GM18505 (cell line): ENCODE data around the gene POLRMT.
A peak's percentile ranks its signal among the peaks of the same experiment; 100 is the strongest.

Source experiments
- ATAC-seq: cut with Tn5 transposase; IDR thresholded peaks from one replicate; pipeline ENCODE4 v1.9.1; 2021; ENCODE audit not compliant: unreplicated experiment
- POLR2A ChIP-seq: IDR thresholded peaks from 4 replicates; pipeline ENCODE4 v1.6.1; 2011; ENCODE audit warnings: borderline replicate concordance; ENCODE audit not compliant: insufficient read depth, insufficient read length; ENCODE audit errors: extremely low read depth

The POLRMT gene

DNA sequence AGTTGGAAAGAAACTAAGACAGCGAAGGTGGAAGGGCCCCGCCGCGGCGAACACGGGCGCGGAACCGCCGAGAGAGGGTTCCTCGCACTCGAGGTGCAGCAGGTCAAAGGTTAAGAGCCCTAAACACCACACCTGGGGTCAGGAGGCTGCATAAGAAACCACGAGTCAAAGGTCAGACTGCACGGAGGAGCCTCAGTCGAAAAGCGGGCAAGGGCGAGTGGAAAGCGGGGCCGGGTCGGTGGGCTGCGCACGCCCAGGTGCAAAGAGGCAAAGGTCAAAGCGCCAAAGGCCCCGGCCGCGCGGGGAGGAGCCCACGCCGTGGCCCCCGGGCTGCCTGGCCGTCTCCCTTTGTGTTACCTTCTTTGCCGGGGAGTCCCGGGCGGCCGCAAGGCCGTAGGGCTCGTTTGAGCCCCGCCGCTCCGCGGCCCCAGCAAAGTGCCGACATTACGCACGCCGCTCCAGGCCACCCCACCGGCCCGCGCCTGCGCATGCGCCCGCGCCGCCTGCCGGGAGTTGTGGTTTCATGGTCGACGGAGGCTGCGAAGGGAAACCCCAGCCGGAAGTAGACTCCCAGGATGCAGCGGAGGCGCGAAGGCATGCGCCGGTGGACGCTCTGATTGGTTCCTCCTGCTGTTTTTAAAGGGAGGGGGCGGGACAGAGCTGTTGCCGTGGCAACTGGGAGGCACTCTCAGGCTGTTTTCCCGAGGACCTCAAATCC lies at the start of gene POLRMT:
Gene POLRMT, minus strand, starts transcription at position 470 of the 718 bp plus-strand sequence. Its CDS starts 25 bp downstream, at position 445.
- TF ChIP-seq POLR2A: peak; percentile 53
- ATAC-seq: peak; percentile 81

- no peak for TF ChIP-seq POLR2A
- no peak for ATAC-seq
Measured at GRCh38 chr19:682678-683320, 49.5 kb upstream of the POLRMT start.

GRCh38 chr19:681029-682019 lies 48.0 kb upstream of the POLRMT start:
- TF ChIP-seq POLR2A: no peak
- no peak for ATAC-seq

DNA sequence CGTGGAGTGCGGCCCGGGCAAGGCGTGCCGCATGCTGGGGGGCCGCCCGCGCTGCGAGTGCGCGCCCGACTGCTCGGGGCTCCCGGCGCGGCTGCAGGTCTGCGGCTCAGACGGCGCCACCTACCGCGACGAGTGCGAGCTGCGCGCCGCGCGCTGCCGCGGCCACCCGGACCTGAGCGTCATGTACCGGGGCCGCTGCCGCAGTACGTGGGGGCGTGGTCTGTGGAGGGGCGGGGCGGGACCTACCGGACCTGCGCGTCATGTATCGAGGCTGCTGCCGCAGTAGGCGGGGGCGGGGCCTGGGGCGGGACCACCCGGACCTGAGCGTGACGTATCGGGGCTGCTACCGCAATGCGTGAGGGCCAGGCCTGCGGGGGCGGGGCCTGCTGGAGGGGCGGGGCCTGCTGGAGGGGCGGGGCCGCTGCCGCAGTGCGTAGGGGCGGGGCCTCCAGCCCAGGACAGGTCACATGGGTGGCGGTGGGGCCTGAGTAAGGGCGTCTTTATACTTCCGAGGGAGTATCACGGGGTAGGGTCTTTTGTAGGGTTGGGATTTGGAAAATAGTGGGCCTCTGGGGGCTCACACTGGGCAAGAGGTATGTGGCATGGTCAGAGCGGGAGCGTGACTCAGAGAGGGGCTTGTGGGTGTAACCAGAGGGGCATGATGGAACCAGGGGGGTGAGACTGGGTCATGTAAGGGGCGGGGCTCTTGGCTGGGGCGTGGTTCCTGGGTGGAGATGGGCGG lies 47.1 kb upstream of the POLRMT start:
- peak; percentile 67 for TF ChIP-seq POLR2A
- peak; percentile 67 for ATAC-seq

DNA sequence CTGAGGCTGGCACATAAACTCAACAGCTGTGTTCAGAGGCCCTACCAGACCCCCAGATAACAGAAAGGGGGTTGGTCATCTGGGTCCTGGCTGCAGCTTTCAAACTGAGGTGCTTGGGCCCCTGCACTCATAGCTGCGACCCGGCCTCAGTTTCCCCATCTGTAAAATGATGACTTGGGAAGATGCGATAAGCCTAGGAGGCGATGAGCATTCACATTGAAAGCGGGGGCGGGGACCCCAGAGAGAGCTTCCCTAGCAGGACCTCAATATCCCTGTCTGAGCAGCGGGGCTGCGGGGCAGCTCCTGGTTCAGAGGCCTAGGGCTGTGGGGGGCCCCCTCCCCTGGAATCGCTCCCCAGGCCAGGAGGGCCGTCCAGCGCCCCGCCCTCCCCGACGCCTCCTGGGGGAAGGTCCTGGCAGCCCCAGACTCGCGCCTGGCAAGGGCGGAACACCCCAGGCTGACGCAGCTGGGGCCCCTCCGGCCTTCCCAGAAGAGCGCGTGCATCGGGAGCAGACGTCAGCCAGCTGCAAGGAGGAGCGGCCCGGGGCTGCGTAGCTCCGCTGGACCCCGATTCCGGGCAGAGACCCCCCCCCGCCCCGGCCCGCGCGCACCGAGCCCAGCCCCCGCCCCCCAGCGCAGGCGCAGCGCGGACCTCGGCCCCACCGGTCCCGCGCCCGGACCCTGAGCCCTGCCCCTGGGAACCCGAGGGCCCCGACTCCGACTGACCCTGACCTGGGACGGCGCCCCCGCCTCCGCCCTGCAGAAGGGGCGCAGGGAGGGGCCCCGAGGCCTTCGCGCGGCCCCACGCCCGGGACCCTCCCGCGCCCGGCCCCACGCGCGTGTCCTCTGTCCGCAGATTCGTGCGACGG lies 46.3 kb upstream of the POLRMT start:
- peak; percentile 28 for ATAC-seq
- TF ChIP-seq POLR2A: no peak

DNA sequence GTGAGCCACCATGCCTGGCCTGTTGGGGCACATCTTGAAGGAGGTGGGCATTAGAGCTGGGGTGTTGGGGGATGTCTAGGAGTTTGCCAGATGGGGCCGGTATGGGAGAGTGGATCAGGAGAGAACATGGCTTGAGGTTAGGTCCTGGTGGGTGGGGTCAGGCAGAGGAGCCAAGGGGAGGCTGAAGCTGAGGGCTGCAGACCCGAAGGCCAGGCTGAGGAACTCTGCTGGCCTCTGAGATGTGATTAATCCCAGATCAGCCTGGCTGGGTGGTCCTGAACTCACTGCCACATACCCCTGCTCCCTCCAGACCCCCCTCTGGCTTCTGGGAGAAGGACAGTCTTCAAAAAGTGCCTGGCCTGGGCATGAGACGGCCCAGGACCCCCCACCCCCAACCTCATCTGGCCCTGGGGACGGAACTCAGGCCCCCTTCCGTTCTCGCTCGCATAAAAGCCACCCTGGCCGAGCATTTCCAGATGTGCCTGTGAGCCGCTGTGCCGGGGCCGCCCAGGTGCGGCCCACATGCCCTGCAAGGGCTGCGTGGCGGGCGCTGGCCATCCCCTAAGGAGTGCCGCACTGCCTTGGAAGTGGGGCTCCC lies 45.6 kb upstream of the POLRMT start:
- no peak for ATAC-seq

GRCh38 chr19:677601-678436 lies 44.5 kb upstream of the POLRMT start:
- no peak for TF ChIP-seq POLR2A
- ATAC-seq: no peak

More for the DNA sequence above, 45.6 kb upstream of the POLRMT start:
- no peak for TF ChIP-seq POLR2A

DNA sequence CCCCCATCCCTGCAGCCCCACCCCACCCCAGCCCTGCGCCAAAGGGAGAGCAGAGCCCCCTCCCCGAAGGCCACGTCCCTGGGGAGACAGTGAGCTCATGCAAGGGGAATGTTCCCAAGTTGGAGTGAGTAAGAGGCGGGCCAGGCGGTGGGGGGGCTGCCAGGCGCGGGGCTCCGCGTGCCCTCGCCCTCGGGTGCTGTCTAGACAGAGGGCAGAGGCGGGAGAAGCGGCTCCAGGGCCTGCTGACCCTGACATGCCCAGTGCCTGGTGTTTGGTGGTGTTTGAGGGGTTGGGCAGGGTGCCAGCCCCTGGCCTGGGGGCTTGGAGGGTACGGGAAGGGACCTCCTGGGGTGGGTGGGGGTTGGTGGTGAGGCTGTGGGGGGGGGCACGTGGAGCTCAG lies 43.9 kb upstream of the POLRMT start:
- TF ChIP-seq POLR2A: no peak
- ATAC-seq: no peak

GRCh38 chr19:676339-677105 lies 43.2 kb upstream of the POLRMT start, which contains the start of gene FSTL3:
TSS of gene FSTL3 (plus strand) at chr19:676392. CDS start at chr19:676424, 32 bp downstream.
- ATAC-seq: no peak
- peak; percentile 15 for TF ChIP-seq POLR2A

- no peak for ATAC-seq
- no peak for TF ChIP-seq POLR2A
Measured at GRCh38 chr19:676007-676338, 42.6 kb upstream of the POLRMT start.
